ENCODE measurements around the gene HINFP.
A peak's percentile ranks its signal among the peaks of the same experiment; 100 is the strongest.

HINFP gene

GRCh38 chr11:119121008-119121810 is at the start of gene HINFP:
HINFP (plus strand) TSS chr11:119121580; CDS start chr11:119126945, 5,365 bp downstream.
- peak; percentile 99 to 100 for DNase-seq

- no peak for DNase-seq
Measured at GRCh38 chr11:119077839-119078238, 43.5 kb upstream of the HINFP start.

GRCh38 chr11:119078675-119079420 is 42.5 kb upstream of the HINFP start:
- DNase-seq, result no peak

GRCh38 chr11:119081682-119082260 is 39.6 kb upstream of the HINFP start:
- no peak for DNase-seq

GRCh38 chr11:119084663-119085436 is 36.5 kb upstream of the HINFP start, which contains the start of gene HMBS:
HMBS (plus strand) TSS chr11:119084881; CDS start chr11:119085034, 153 bp downstream.
- peak; percentile 87 to 92 for DNase-seq

- DNase-seq, result peak; percentile 45 to 69
Measured at GRCh38 chr11:119085437-119085847, 35.9 kb upstream of the HINFP start.

GRCh38 chr11:119087123-119087522 is 34.3 kb upstream of the HINFP start:
- DNase-seq, result no peak

GRCh38 chr11:119087747-119088241 is 33.6 kb upstream of the HINFP start:
- no peak for DNase-seq

- DNase-seq, result no peak
Measured at GRCh38 chr11:119088406-119088805, 33.0 kb upstream of the HINFP start.

- DNase-seq, result no peak
Measured at GRCh38 chr11:119089319-119089718, 32.1 kb upstream of the HINFP start.

GRCh38 chr11:119091178-119091577 is 30.2 kb upstream of the HINFP start:
- DNase-seq, result no peak

- DNase-seq, result no peak
Measured at GRCh38 chr11:119091966-119092879, 29.2 kb upstream of the HINFP start.

- no peak for DNase-seq
Measured at GRCh38 chr11:119092880-119093842, 28.2 kb upstream of the HINFP start.

GRCh38 chr11:119093942-119094815 is 27.2 kb upstream of the HINFP start:
- peak; percentile 58 to 61 for DNase-seq

- DNase-seq, result peak; percentile 55 to 59
Measured at GRCh38 chr11:119094816-119095065, 26.6 kb upstream of the HINFP start.

GRCh38 chr11:119095066-119095880 is 26.1 kb upstream of the HINFP start:
- DNase-seq, result peak; percentile 97 to 100

GRCh38 chr11:119099711-119100110 is 21.7 kb upstream of the HINFP start:
- no peak for DNase-seq

- no peak for DNase-seq
Measured at GRCh38 chr11:119100246-119100970, 21.0 kb upstream of the HINFP start.
